ENCODE data around the gene ANO9. TPM values are rescaled to one million over a fixed set of nuclear protein-coding genes. Genes with fewer than 3 reads are reported as not detected.
A peak's percentile ranks its signal among the peaks of the same experiment; 100 is the strongest.
"Not testable (repeated sequence)": the region's sequence is repeated elsewhere in the genome, so short reads cannot be mapped to it uniquely, and the experiment has no call there.

Gene ANO9
- total and polyA plus RNA-seq, 5 donors: 0.14 to 0.46 (median 0.20) TPM

DNA sequence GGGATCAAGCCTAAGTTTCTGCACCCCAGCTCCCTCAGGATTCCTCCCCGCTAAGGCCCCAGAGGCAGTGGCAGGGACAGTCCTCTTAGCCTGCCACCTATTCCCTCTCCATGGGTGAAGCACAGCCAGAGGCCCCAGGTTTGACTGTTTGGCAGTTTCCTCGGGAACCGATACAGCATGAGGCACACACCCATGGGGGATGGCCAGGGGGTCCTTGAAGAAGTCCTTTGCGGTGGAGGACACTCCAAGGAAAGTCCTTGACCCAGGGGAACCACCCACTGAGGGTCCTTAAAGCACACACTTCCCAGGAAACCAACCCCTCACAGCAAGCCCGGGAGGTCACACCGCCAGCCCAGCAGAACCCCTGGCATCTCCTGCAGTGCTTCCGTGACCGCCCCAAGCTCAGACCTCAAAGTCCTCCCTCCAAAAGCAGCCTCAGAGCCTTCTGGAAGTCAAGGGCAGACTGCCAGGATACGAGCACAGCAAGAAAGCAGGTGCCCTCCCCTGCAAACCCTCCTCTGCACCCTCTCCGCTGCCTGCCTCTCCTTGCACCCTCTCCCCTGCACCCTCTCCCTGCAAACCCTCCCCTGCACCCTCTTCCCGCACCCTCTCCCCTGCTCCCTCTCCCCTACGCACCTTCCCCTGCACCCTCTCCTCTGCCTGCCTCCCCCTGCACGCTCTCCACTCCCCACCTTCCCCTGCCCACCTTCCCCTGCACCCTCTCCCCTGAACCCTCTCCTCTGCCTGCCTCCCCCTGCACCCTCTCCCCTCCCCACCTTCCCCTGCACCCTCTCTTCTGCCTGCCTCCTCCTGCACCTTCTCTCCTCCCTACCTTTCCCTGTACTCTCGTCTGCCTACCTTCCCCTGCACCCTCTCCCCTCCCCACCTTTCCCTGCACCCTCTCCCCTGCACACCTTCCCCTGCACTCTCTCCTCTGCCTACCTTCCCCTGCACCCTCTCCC, 28.4 kb downstream of the ANO9 start:
- Histone ChIP-seq H3K4me3 (ENCODE audit: low read length) (no peak overlapping the region), H3K27ac (ENCODE audit: low read length) (no peak overlapping the region), H3K4me1 (ENCODE audit: control insufficient read depth, insufficient read depth, low read length) (no peaks in the 10 kb centered on the region), H3K27me3 (ENCODE audit: control insufficient read depth, insufficient read depth) (no peaks in the 10 kb centered on the region), H3K9me3 (ENCODE audit: control insufficient read depth, low read length) (no peaks in the 10 kb centered on the region)
- WGBS: 49% methylated on average over 13 of the region's 14 CpGs
- ATAC-seq: no peak
- intact Hi-C loops (cut with DNase I): no loop called here
- peak in 2 of 3 donors; percentile 37 to 38 for DNase-seq

DNA sequence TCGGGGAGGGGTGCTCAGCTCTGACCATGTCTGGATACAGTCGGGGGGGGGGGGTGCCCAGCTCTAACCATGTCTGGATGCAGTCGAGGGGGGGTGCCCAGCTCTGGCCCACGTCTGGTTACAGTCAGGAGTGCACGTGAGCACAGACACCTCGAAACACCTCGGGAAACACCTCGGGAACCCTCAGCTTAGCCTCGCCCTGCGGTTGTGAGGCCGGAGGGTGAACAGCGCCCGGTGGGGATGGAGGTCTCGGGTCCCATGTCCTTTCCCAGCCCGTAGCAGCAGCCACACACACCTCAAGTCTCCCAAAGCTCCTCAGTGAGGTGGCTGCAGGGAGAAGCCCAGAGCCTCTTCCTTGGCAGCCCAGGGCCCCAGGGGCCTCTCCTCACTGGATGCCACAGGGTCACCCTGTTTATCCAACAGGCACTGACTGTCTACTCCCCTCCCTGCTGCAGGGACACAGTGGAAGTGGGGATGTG, 29.1 kb downstream of the ANO9 start:
- DNase-seq (peak in 2 of 3 donors; percentile 26 to 41), ATAC-seq (no peak)
- no peak overlapping the region for H3K4me3 ChIP-seq (ENCODE audit: low read length)
- H3K4me1 ChIP-seq (ENCODE audit: control insufficient read depth, insufficient read depth, low read length): no peaks in the 10 kb centered on the region
- intact Hi-C loops (cut with DNase I): no loop called here
- 82% methylated on average over 14 of the region's 15 CpGs for WGBS
- H3K27me3 ChIP-seq (ENCODE audit: control insufficient read depth, insufficient read depth): no peaks in the 10 kb centered on the region
- no peak overlapping the region for H3K27ac ChIP-seq (ENCODE audit: low read length)
- H3K9me3 ChIP-seq (ENCODE audit: control insufficient read depth, low read length): no peaks in the 10 kb centered on the region

DNA sequence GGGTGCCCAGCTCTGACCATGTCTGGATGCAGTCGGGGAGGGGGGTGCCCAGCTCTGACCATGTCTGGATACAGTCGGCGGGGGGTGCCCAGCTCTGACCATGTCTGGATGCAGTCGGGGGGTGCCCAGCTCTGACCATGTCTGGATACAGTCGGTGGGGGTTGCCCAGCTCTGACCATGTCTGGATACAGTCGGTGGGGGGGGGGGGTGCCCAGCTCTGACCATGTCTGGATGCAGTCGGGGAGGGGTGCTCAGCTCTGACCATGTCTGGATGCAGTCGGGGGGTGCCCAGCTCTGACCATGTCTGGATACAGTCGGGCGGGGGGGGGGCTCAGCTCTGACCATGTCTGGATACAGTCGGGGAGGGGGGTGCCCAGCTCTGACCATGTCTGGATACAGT, 30.3 kb downstream of the ANO9 start:
- peak in 2 of 3 donors; percentile 20 to 49 for DNase-seq
- H3K9me3 ChIP-seq (ENCODE audit: control insufficient read depth, low read length); intact Hi-C loops (cut with DNase I); H3K27me3 ChIP-seq (ENCODE audit: control insufficient read depth, insufficient read depth); H3K27ac ChIP-seq (ENCODE audit: low read length); H3K4me1 ChIP-seq (ENCODE audit: control insufficient read depth, insufficient read depth, low read length); ATAC-seq; H3K4me3 ChIP-seq (ENCODE audit: low read length): not testable (repeated sequence)
- WGBS: 80% methylated on average over 8 of the region's 11 CpGs

DNA sequence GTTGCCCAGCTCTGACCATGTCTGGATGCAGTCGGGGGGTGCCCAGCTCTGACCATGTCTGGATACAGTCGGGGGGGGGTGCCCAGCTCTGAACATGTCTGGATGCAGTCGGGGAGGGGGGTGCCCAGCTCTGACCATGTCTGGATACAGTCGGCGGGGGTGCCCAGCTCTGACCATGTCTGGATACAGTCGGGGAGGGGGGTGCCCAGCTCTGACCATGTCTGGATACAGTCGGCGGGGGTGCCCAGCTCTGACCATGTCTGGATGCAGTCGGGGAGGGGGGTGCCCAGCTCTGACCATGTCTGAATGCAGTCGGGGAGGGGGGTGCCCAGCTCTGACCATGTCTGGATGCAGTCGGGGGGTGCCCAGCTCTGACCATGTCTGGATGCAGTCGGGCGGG, 31.1 kb downstream of the ANO9 start:
- 90% methylated on average over 13 of the region's 13 CpGs for WGBS
- intact Hi-C loops (cut with DNase I); H3K9me3 ChIP-seq (ENCODE audit: control insufficient read depth, low read length); H3K27ac ChIP-seq (ENCODE audit: low read length); H3K4me3 ChIP-seq (ENCODE audit: low read length); ATAC-seq; H3K4me1 ChIP-seq (ENCODE audit: control insufficient read depth, insufficient read depth, low read length); H3K27me3 ChIP-seq (ENCODE audit: control insufficient read depth, insufficient read depth): not testable (repeated sequence)
- peak in 2 of 3 donors; percentile 18 to 58 for DNase-seq

DNA sequence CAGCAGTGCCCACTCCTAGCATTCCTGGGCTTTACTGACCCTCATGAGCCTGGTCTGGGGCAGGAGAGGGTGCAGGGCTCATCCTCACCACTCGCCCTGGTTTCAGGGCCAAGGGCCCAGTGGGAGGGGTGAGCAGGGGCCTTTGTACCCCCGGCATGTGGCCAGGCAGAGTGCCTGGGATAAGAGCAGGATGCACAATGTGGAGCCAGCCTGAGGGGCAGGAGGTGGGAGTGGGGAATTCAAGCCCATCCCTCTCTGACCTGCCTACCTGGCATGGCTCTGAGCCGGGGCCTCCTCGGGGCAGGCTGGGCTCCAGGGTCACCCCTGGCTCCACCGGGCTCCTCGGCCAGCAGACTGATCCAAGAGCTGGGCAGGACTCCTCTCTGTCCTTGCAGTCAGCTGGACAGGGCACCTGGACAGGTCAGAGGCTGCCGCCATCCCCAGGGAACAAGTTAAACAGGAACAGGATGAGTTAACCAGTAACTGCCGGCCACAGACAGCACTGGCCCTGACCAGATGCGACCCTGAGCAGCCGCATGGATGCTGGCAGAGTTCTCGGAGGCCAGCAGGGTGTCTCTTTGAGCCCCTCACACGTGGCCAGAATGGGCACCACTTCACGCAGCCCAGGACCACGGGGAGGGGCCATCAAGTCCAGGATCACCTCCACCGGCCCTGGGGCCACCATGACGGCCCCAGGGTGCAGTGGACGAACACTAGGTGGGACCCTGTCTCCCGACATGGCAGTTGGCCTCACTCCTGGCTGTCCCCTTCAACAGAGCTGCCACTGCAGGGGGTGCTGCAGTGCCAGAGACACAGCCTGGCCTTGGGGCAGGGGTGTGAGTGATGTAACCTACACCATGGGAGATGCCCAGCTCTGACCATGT, 32.0 kb downstream of the ANO9 start:
- no peak for ATAC-seq
- no peak overlapping the region for H3K4me3 ChIP-seq (ENCODE audit: low read length)
- intact Hi-C loops (cut with DNase I): no loop called here
- H3K4me1 ChIP-seq (ENCODE audit: control insufficient read depth, insufficient read depth, low read length): no peaks in the 10 kb centered on the region
- H3K27me3 ChIP-seq (ENCODE audit: control insufficient read depth, insufficient read depth): no peaks in the 10 kb centered on the region
- H3K27ac ChIP-seq (ENCODE audit: low read length): no peak overlapping the region
- peak in 2 of 3 donors; percentile 45 to 57 for DNase-seq
- 71% methylated on average over 18 of the region's 18 CpGs for WGBS
- no peaks in the 10 kb centered on the region for H3K9me3 ChIP-seq (ENCODE audit: control insufficient read depth, low read length)

DNA sequence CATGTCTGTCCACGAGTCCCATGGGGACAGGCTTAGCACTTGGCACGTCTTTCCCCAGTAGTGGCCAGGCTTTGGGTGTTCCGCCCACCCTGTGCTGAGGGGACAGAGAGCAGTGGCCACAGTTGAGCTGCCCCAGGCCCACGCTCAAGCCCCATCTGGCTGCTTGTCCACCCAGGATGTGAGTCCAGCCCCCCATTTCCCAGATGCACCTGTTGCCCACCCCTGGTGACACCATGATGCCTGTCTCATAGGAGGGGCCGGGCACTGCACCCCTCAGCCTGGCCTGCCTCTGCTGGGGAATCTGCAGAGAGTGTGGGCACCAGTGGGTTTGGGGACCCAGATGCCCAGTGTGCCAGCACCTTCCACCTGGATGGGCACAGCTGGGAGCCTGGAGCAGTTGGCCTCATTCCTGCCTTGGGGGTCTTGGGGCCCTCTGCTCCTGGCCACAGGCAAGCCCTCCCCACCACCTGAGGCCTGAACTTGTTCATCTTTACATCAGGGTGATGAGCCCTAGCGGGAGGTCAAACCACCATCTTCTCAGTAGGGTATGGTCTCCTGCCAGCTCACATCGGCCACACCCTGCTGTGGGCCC, 32.7 kb downstream of the ANO9 start:
- WGBS: 81% methylated on average over 7 of the region's 7 CpGs

DNA sequence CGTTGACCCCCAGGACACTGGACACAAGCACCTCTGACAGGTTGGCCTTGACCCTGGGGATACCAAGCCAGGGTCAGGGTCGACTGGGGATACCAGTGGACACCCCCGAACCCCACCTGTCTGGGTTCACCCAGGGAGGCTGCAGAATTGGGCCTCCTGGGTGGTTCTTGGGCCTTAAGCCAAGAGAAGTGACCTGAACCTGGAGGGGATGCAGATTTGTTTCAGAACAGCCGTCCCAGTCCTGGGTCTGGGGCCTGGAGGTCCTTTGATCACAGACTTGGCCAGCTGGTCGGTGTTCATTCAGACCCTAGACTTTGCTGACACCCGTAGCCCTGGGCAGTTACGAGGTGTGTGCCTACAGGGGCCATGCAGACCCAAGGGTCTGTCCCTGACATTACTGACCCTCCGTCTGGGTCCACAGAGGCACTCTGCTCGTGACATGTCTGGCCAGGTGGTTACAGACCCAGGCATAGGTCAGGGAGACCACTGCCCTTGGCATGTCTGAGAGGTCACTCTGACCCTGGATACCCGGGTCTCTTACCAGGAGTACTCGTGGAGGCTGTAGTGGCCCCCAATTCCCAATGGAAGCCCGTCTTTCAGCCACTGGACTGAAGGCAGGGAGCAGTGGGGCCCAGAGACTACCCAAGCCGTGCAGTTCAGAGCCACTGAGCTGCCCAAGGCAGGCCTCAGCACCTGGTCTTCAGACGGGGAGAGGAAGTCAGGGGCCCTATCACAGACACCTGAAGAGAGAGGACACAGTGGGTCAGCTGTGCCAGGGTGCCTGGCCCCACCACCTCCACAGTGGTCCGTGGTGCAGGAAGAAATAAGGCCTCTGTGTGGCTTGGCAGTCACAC, 33.4 kb downstream of the ANO9 start:
- Histone ChIP-seq H3K4me3 (ENCODE audit: low read length) (no peak overlapping the region), H3K4me1 (ENCODE audit: control insufficient read depth, insufficient read depth, low read length) (no peaks in the 10 kb centered on the region), H3K27me3 (ENCODE audit: control insufficient read depth, insufficient read depth) (no peaks in the 10 kb centered on the region), H3K9me3 (ENCODE audit: control insufficient read depth, low read length) (no peaks in the 10 kb centered on the region), H3K27ac (ENCODE audit: low read length) (no peak overlapping the region)
- intact Hi-C loops (cut with DNase I): no loop called here
- DNase-seq: peak in 2 of 3 donors; percentile 65 to 67
- no peak for ATAC-seq
- WGBS: 89% methylated on average over 15 of the region's 15 CpGs

More for the DNA sequence above, 32.7 kb downstream of the ANO9 start:
- Histone ChIP-seq H3K4me3 (ENCODE audit: low read length) (no peak overlapping the region), H3K9me3 (ENCODE audit: control insufficient read depth, low read length) (no peaks in the 10 kb centered on the region), H3K4me1 (ENCODE audit: control insufficient read depth, insufficient read depth, low read length) (no peaks in the 10 kb centered on the region), H3K27me3 (ENCODE audit: control insufficient read depth, insufficient read depth) (no peaks in the 10 kb centered on the region), H3K27ac (ENCODE audit: low read length) (no peak overlapping the region)
- no peak for ATAC-seq
- peak in 2 of 3 donors; percentile 52 to 56 for DNase-seq
- intact Hi-C loops (cut with DNase I): no loop called here

DNA sequence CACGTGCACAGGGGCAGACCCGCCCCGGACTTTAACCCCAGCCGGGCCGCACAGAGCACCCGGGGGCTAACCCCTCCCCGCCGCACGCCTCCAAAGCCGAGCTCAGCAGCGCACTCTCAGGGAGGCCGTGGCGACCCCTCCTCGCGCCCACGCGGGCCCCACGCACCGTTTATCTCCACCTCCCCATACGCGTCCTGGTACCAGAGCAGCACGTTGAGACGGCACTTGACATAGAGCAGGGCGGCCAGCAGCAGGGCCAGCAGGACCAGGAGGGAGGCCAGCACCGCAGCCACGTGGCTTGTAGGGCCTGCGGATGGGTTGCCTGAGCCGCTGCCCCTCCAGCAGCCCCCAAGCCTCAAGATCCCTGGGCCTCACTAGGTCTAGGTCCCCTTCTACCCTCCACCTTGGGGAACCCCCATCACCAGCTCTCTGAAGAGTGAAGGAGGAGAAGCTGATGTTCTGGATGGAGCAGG, 34.1 kb downstream of the ANO9 start:
- intact Hi-C loops (cut with DNase I): no loop called here
- H3K9me3 ChIP-seq (ENCODE audit: control insufficient read depth, low read length): no peaks in the 10 kb centered on the region
- WGBS: 73% methylated on average over 28 of the region's 28 CpGs
- no peak overlapping the region for H3K27ac ChIP-seq (ENCODE audit: low read length)
- ATAC-seq: no peak
- DNase-seq: peak in 1 of 3 donors; percentile 69
- H3K4me1 ChIP-seq (ENCODE audit: control insufficient read depth, insufficient read depth, low read length): no peaks in the 10 kb centered on the region
- no peaks in the 10 kb centered on the region for H3K27me3 ChIP-seq (ENCODE audit: control insufficient read depth, insufficient read depth)
- no peak overlapping the region for H3K4me3 ChIP-seq (ENCODE audit: low read length)

DNA sequence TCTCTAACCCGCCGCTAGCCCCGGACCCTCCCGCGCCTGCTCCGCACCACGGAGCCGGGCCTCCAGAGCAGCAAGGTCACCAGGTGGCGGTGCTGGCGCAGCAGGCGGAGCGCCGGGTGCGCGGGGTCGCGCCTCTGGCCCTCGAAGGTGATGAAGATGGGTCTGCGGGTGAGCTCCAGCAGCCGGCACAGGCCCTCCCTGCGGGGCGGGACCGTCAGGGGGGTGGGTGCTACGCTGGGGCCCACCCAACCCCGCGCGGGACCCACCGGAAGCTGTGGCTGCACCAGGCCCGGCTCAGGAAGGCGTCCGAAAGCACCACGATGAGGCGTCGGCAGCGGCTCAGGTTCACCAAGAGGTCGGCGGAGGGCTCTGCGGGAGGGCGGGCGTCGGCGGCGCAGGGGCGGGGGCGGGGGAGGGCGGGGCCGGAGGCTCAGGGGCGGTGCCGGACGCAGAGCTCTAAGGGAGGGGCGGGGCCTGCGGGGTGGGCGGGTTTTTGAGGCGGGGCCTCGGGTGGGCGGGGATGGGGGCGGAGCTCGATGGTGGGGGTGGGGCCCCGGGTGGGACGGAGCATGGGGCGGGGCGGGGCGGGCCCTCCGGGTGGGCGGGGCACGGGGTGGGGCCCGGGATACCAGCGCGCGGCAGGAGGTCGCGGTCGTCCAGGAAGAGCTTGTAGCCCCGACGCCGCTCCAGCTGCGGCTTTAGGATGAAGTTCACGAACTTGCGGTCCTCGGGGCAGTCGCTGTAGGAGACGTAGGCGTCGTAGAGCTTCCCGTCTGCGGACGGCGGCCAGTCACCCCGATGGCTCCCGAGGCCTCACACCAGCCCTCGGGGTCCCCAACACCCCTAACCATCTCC, 34.8 kb downstream of the ANO9 start:
- DNase-seq: peak; percentile 89 to 95 (median 95)
- intact Hi-C loops (cut with DNase I): no loop called here
- Histone ChIP-seq H3K27me3 (ENCODE audit: control insufficient read depth, insufficient read depth) (no peaks in the 10 kb centered on the region), H3K9me3 (ENCODE audit: control insufficient read depth, low read length) (no peaks in the 10 kb centered on the region), H3K4me1 (ENCODE audit: control insufficient read depth, insufficient read depth, low read length) (no peaks in the 10 kb centered on the region), H3K27ac (ENCODE audit: low read length) (peak overlapping the region; percentile 48), H3K4me3 (ENCODE audit: low read length) (peak overlapping the region; percentile 64)
- 7% methylated on average over 88 of the region's 91 CpGs for WGBS
- peak; percentile 78 to 83 for ATAC-seq
